Putamen (tissue), 1 donor: ENCODE data around the gene FXYD1.
"Not testable (repeated sequence)": the region's sequence is repeated elsewhere in the genome, so short reads cannot be mapped to it uniquely, and the experiment has no call there.

Experiments
- DNase-seq: peaks from one replicate; pipeline ENCODE4 v3.0.0-alpha.2; 2016; ENCODE audit warnings: low spot score

The FXYD1 gene

DNA sequence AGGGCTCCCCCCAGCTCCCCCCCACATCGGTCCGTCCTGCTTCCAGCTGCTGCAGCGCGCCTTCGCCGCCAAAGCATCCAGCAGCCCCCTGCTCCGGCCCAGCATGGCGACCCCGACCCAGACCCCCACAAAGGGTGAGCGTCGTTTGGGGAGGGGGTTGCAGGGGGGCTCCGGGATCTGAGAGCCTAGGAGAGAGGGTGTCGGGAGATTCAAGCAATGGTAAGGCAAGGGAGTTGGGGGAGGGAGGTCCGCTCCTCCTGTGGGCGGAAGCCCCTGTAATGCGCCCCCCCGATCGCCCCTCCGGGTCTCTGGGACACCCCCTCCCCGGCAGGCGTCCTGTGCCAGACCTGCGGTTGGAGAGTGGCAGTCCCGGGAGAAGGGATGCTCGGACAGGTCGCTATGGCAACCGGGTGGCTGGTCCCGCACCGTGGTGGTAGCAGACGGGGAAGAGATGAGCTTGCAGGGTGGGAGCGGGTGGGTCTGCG lies 4.6 kb downstream of the FXYD1 start, which contains the start of gene FXYD7:
FXYD7 (plus strand) TSS at position 25 of the 485 bp plus-strand sequence; CDS start at position 104, 79 bp downstream.
- DNase-seq = no peak

DNA sequence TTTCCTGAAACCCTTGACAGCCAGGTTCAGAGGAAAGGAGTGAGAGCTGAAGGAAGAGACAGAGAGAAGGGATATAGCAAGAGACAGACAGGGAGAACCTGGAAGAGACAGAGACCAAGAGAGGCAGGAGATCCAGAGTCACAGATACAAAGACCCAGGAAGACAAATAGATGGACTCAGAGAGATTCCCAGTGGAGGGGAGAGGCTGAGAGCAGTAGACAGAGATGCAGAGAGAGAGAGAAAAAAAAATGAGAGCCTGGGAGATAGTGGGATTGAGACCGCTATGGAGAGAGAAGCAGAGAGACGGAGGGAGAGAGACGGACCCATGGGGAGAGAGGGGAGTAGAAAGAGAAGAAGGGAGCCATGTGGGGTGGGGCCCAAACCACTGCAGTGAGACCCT lies 5.2 kb downstream of the FXYD1 start:
- no peak for DNase-seq

DNA sequence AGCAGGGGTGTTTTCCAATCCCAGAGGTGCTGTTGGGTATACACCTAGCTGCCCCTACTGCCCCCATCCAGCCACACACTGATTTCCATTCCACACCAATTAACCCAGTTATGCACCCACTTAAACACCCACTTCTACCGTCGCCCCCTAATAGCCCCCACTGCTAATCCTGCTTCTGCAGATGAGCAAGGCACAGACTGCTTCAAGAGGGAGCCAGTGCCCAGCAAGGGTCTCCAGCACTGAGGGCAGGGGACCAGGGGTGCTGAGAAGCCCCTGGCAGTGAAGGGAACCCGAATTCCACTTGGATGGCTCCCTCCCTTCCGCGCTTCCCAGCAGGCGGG lies 5.6 kb downstream of the FXYD1 start:
- DNase-seq = no peak

DNA sequence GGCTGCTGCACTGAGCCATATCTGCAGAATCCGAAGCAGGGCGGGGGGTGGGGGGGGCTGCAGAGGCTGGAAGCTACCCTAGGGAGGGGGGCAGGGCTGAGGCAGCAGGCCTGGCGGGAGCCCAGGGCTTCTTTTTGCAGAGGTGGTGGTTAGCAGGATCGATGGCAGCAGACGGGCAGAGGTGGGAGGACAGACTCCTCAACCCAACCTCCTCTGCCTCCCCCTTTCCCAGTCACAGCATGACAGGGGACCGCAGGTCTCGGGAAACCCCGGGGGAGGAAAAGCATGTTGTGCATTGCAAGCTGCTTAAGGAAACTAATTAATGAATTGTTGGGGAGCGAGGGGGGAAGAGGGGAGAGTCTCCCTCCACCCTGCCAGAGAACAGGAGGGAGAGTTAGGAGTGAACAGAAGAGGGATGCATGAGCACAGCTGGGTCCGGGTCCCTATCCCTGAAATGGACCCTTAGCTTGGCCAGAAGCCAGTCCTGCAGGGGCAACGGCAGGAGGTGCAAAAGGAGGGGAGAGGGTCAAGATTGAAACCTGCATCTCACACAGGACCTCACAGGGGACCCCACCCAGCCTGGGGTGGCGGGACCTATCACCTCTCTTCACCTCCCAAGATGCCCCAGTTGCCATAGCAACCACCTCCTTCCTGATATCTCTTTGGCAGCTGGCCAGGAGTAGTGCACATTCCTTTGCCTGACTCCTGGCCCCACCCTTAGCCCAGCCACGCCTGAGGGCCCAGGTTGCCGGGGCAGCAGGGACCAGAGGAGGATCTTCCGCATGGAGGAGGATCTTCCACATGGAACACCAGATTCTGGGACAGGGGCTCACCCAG lies 6.2 kb downstream of the FXYD1 start:
- DNase-seq = no peak

DNA sequence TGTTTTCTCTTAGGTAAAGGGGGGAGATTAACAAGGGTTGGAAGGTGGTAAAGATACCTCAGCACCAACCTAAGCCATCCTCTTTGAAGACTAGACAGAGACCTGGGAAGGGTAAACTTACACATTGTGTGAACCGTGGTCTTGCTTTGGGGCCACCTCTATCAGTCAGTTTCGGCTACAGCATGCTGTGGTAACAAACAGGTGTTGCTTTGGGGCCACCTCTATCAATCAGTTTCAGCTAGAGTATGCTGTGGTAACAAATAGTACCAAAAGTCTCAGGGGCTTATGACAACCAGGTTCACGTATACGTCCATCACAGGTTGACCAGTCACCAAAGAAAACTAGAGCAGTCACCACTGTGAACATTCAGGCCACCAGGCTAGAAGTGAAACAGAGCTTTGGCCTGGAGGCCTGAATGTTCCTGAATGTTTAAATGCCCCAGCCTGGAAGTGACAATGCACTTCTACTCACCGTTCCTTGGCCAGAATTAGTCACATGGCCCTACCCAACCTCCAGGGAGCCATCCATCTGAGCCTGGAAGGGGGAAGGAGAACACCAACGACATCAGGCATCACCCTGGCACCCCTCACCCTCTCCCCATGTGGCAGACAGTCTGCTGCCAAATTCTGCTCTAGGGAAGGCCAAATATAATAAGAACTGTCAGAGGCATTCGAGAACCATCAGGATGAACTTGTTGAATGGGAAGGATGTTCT lies 8.3 kb downstream of the FXYD1 start:
- DNase-seq = no peak

DNA sequence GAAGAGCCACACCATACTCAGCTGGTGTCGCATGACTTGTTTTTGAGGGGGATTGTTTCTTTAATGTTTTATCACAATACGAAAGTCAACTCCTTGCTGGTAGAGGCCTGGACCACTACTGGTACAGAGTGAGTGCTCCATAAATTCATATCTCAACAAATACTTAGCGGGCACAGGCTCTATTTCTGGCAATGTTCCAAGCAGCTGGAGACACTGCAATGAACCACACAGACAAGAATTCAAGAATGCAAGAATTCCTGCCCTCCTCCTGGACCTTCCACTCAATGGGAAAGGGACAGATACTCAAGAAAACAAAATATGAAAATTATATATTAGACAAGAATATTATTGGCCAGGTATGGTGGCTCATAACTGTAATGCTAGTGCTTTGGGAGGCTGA lies 10.8 kb downstream of the FXYD1 start:
- no peak for DNase-seq

DNA sequence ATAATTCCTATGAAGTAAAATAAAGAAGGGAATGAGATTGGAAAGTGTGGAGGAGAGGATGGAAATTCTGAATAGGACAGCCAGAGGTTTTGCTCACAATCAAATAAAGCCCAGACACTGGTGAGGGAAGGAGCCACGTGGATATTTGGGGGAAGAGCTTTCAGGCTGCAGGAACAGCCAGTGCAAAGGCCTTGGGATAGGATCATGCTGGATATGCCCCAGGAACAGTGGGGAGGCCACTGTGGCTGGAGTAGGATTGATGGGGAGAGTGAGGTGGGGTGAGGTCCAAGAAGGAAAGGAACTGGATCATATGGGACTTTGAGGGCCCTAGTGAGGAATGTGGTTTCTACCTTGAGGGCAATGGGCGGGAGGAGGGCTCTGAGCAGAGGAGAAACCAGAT lies 11.8 kb downstream of the FXYD1 start:
- DNase-seq = no peak

DNA sequence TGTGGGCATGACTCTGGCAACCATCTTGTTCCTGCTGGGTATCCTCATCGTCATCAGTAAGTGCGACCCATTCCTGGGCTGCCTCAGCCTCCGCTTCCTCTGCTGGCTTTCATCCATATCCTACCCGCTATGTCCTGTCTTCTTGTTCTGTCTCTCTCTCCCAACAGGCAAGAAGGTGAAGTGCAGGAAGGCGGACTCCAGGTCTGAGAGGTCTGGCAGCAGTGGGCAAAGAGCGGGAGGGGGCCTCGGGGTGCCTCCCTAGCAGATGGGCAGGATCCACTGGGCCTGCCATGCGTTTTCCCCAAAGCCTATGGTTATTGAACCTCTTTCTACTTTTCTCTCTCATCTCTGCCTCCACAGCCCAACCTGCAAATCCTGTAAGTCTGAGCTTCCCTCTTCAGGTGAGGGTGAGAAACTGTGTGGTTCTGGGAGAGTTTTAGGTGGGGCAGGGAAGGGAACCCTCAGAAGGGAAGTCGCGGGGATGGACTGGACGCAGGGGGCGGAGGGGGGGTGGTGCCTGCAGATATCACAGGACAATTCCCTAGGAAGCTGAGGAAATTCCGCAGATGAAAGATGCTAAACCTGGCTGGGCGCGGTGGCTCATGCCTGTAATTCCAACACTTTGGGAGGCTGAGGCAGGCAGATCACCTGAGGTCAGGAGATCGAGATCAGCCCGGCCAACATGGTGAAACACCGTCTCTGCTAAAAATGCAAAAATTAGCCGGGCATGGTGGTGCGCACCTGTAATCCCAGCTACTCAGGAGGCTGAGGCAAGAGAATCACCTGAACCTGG lies 12.8 kb downstream of the FXYD1 start:
- DNase-seq = no peak

DNA sequence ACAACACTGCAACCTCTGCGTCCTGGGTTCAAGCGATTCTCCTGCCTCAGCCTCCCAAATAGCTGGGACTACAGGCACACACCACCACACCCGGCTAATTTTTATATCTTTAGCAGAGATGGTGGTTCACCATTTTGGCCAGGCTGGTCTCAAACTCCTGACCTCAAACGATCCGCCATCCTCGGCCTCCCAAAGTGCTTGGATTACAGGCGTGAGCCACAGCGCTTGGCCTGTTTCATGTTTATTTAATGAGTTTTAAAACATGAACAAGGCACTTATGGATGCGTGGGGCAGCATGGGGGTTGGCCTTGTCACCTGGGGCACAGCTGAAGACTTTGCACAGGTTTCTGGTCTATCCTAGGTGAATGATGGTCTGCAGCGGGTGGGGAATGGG lies 14.5 kb downstream of the FXYD1 start:
- not testable (repeated sequence) for DNase-seq

DNA sequence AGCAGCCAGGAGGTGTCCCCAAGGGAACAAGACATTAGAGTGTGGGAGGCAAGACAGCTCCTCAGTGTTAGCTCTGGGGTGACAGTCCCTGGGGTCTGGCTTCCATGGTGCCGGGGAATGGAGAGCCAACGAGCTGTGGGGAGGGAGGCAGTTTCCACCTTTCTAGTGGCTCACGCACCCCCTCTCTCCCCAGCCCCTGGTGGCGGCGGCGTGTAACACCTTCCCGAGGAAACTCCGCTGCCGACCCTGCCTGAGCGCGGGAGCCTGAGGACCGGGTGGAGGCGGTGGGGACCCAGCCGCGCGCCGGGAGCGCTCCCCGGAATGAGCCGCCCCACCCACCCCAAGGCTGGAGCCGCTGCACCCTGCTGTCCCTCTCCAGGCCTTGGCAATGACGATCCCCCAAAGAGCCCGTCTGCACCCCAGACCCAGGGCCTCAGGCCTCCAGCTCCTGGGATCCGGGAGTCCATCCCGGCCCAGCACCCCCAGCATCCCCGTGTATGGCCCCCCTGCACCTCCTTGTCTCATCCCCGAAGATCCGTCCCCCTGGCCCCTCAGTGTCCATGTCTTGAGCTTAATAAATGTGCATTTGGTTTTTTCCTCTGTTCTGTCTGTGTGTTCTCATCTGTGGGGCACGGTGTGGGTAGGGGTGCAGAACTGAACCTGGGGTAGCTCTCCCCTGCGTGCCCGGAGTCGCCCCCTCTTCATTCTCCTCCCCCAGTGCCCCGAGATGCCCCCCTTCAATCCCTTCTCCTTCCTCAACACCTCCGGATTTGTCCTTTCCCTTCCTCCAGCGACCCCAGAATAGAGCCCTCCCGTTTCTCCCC lies 15.3 kb downstream of the FXYD1 start:
- DNase-seq = no peak

DNA sequence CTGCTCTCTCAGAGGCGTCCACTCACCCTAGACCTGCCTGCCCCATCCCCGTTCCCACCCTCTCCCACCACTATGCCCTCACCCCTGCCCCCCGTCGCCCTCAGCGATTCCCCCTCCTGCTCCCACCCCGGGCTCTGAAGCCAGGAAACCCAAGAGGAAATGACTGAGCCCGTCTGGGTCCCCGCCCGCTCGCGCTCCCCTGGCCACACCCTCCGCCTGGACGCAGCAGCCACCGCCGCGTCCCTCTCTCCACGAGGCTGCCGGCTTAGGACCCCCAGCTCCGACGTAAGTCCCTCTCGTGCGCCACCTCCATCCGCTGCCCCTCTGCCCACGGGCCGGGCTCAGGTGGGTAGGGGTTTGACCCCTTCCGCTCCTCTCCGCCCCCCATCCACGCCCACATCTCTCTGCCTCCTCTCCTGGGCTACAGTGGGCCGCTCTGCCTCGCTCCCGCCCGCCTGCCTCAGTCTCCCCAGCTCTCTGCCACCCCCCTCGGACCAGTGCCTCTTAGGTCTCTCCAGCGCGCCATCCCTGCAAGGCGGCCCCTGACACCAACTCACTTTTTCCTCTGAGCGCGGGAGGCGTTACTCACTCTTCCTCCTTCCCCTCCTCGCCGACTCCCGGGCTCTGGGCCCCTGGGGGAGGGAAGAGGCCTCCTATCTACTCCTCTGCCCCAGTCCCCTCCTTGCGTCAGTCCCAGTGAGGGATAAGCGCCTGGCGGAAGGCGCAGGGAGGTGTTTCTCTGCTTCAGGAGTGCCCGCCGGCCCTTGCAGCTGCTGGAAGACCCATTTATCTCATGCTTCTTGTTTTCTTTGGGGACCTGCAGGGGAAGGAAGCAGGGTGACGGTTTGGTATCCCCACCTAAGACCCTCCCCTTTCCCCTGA lies 16.1 kb downstream of the FXYD1 start, which contains the start of gene FXYD5:
FXYD5 (plus strand) TSS at position 211 of the 882 bp plus-strand sequence. CDS start 816 bp downstream, outside the sequence.
- DNase-seq = no peak

DNA sequence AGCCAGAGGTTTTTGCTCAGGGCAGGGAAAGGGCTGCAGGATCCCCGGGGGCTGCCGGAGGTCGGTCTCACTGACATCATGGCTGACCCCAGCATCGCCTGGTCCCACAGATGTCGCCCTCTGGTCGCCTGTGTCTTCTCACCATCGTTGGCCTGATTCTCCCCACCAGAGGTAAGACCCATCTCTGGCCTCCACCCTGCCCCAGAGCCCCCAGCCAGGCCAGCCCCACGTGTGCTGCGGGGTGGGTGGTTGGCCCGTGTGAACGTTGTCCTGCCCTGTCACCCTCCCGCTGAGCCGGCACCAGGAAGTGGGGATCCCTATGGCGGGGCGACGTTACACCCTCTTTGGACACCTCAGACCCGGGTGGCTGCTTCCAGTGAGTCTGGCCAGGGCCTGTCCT lies 16.8 kb downstream of the FXYD1 start:
- no peak for DNase-seq

DNA sequence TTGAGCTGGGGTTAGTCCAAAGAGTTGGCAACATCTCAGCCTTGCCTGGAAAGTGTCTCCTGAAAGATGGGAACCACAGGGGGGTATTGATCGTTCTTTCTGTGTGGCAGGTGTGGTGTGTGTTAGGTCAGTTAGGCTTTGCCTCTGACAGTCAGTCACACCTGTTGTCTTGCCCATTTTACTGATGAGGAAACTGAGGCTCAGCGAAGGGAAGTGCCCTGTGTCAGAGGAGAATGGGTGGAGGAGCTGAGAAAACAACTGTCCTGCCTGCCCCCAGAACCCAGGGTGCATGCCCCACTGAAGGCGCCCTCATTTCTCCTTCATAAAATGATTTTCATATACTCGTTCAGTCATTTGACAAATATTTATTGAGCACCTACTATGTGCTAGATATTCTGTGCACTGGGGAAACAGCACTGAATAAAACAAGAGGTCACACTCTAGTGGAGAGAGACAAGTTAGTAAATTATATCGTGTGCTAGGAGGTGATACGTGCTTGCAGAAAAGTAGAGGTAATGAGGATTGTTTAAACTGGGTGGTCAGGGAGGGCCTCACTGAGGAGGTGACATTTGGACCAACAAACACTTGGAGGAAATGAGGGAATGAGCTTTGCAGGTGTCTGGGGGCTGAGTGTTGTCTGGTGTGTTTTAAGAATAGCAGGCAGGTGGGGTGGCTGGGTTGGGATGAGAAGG lies 17.5 kb downstream of the FXYD1 start:
- DNase-seq = no peak

DNA sequence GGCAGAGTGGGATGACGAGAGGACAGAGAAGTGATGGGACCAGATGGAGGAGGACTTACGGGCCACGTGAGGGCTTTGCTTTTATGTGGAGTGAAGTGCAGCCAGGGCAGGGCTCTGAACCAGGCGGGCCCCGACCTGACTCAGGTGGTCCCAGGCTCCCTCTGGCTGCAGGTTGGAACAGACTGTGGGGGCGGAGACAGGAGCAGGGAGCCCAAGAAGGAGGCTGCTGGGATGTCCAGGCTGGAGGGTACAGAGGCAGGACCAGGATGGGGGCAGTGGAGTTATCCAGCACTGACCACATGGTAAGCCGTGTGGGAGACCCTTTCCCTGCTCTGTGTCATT lies 18.0 kb downstream of the FXYD1 start:
- no peak for DNase-seq

DNA sequence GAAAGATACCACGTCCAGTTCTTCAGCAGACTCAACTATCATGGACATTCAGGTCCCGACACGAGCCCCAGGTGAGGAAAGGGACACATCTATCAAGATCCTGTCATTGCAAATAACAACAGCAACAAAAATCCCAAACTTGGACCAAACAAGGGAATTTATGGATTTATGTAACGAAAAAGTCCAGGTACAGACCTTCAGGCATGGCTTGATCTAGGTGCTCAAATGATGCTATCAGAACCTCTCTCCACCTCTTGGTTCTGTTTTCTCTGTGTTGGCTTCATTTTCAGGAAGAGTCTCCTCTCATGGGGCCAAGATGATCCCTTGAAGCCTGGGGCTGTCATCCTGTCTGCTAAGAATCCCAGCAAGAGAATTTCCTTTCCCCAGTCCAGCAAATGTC lies 18.8 kb downstream of the FXYD1 start:
- DNase-seq = no peak

DNA sequence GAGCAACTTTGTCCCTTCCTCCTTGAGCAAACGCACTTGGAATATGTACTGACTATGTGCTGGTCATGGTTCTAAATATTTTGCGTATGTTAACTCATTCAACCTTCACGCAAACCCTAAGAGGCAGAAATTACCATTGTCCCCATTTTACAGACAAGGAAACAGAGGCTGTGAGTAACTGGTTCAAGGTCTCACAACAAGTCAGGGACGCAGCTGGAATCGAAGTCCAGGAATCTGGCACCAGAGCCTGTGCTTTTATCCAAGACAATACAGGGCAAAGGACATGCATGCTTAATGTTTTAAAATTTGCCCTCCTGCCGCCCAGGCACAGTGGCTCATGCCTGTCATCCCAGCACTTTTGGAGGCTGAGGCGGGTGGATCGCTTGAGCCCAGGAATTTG lies 21.0 kb downstream of the FXYD1 start:
- no peak for DNase-seq

DNA sequence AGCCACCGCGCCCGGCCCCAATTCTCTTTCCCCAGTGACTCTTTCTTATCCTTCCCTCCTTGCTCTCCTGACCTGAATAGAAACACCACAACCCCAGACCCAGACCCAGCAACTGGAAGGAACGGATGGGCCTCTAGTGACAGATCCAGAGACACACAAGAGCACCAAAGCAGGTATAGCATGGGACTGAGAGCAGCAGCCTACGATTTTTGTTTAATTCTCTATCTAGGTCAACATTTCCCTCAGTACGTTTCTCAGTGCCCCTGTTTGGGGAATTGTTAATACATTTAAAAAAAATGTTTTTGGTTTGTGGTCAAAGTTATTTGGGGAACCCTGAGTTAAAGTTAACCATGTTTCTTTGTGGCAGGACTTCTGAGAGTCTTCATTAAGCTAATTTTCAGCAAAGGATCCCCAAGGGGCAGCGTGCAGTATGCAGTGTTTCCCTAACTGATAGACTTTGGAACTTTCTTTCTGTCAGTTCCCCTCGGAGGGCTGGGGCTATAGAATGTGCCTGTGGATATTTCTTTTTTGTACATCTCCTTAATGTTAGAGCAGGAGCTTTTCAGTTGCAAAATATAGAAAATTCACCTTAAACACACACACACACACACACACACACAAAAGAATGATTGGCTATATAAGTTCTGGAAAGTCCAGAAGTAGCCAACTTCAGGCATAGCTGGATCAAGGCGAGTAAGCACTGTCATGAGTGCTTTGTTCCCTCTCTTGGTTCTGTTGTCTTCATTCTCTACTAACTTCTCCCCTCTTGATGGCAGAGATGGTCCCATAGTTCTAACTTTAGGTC lies 22.2 kb downstream of the FXYD1 start:
- no peak for DNase-seq

DNA sequence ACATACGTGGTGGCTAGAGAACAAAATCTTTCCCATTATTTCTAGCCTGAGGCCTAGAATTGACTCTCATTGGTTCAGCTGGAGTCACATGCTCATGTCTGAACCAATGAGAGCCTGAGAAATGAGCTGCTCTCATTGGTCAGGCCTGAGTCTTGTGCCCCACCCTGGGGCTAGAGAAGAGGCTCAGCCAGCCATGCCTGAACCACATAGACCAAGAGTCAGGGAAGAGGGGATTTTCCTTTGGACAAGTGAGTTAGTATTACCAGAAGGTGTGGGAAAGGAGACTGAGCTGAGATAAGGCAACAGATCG lies 22.8 kb downstream of the FXYD1 start:
- DNase-seq = no peak
